Fibroblast of skin of right quadriceps (primary cell): Measurements from ENCODE around the gene EXOC4.

Experiments
- DNase-seq: peaks from one replicate; pipeline ENCODE4 v3.0.0-alpha.2; 2013

The EXOC4 gene

DNA sequence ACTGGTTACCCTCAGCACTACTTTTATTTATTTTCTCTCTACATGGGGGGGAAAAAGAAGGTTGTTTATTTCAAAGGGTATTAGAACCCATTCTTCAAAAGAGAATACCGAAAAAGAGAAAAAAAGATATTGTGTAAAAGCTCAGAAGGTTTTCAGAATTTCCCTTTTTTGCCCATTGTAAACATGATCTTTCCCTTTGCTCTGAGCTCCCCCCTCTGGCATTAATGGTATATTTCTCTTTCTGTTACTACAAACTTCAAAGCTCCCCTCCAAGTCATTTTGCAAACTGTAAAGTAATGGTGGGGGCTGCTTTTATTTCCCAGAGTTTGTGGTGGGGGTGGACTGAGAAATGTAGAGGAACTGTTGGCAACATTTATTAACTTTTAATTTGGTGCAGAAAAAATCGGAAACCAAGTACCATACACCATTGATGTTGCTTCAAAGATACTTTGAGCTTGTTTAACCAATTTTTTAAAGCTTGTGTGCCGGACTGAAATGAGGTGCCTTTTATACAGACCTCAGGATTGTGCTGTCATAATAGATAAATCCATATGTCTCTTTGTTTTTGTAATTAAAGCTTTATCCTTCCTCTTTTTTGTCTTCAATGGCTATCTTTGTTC lies 181.5 kb downstream of the EXOC4 start:
- DNase-seq: peak; percentile 46

DNA sequence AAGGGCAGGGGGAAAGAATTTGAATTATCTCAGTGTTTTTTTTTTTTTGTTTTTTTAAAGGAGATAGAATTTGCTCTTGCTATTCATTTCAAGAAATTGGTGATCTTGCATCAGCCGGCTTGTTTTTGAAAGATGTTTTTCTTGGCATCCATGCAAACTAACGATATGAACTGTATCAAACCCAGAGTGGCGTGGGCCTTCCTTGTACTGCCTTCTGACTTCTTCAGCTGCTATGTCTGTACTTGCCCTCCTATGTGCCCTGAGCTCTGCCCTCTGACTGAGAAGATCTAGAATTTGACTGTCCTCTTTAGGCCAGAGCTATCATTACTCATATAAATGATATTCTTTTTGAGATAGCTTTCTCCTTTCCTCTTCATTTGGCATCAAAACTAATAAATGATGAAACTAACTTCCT lies 183.1 kb downstream of the EXOC4 start:
- DNase-seq: peak; percentile 84

DNA sequence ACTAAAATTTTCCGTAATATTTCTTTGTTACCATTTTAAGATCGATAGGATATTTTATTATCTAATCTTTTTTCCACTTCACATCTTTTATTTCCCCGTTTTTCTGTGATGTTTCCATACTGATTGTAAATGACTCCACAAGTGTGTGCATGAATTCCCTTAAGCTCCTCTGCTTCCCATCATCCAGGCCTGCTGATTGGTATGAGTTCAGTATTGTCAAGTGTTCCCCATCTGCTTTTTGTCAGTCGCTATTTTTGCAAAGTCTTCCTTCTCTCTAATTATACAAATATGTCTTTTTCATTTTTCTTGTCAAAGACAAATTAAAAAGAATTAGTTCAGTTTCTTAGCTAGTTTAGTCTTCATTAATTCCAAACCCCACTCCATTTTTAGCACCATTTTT lies 184.7 kb downstream of the EXOC4 start:
- no peak for DNase-seq

DNA sequence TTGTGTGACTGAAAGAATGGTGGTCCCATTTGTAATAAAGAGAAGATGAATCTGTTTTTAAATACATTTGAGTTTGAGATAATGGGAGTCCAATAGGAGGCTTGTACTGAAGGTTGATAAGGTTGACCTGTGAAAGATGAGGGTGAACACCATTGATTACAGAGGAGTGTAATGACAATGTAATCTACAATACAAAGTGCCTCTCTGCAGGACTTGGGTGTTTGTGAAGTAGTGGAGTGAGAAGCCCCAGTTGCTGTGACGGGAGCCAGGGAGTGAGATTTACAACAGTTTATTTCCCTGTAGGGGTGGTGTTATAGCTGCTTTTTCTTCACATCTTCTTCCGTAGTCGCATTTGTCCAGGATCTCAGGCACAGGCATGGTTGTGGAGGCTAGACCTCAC lies 189.9 kb downstream of the EXOC4 start:
- DNase-seq: no peak

DNA sequence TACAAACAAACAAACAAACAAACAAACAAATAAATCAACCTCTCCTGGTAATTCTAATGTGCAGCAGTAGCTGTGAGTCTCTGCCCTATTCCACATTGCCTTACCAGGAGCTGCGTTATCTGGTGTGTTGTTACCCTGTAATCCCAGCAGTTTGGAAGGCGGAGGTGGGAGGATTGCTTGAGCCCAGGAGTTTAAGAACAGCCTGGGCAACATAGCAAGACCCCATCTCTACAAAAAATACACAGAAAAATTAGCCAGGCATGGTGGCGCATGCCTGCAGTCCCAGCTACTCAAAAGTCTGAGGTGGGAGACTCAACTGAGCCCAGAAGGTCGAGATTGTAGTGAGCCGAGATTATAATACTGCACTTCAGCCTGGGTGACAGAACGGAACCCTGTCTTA lies 192.7 kb downstream of the EXOC4 start:
- DNase-seq: no peak

DNA sequence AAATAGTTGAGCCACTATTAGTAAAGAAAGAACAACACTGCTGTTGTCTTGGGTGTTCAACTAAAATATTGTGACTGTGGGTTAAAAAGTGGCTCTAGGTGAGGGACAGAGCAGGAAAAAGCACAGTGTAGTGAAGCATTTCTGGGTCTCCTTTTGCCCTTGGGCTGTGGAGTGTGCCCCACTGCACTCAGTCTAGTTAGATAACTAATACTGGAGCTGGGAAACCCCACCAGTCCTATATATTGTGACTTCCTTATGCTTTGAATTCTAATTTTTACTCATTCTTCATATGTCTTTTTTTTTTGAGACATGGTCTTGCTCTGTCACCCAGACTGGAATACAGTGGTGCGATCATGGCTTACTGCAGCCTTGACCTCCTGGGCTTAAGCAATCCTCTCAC lies 195.1 kb downstream of the EXOC4 start:
- no peak for DNase-seq

DNA sequence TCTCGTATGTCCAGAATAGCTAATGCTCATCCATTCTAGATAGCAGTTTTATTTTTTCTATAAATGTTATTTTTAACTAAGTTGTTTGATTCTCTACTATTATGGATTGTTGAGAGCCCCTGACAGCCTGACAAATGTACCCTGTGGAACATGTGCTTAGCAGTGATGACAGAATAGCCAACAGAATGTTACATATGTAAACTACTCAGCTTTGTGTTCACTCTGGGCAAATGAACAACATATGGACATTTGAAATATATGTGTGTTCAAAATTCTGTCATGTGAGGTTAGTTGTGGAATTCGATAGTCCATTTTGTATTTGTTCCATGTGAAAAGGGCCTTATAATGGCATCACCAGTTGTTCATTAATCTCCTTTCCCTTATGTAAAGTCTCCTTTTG lies 199.7 kb downstream of the EXOC4 start:
- peak; percentile 40 for DNase-seq

DNA sequence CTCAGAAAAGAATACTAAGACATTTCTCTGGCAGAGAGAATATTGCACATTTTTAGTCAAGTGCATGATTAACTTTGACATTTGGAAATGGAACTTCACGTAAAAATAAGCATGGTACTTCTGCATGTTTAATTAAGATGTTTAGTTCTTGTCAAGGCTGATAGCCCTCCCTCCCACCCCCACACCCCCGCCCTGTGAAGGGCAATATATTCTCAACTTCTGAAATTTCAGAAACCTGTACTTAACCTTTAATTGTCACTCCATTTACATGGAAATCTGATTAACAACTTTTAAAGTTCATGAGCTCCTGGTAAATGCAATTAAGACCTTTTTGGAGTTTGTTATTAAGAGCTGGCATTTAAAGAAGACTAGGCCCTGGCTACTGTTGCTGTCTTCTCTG lies 205.8 kb downstream of the EXOC4 start:
- DNase-seq: no peak

DNA sequence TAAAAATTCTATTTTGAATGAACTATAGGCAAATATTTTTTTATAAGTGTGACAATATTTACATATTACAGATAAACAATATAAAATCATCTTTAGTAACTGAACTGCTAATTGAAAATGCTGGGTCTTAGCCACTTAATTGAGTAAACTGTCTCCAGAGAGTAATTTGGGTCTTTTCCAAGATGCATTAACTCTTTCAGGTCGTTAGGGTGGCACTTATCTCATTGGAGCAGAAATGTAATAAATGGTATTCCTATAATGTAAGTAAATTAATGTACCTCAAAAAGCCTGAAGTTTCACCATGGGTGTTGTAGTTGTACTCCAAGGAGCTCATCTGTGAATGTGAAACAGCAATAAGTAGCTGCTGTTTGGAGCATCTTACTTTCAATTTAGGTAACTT lies 208.5 kb downstream of the EXOC4 start:
- no peak for DNase-seq

DNA sequence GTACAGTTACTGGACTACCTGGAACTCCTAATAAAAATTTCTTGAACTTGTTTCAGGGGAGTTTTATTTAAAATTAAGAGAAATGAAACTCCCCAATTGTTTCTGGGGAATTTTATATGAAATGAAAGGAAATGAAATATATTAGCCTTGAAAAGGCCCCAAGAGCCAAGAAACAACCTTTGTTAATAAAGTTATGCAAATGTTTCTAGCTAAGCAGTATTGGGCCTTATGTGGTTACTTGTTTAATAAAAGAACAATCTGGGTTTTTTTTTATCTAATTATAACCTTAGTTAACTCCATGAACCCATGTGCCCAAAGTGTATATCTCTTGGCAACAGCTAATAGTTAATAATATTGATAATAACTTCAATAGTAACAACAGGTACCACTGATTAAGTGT lies 222.8 kb downstream of the EXOC4 start:
- no peak for DNase-seq

DNA sequence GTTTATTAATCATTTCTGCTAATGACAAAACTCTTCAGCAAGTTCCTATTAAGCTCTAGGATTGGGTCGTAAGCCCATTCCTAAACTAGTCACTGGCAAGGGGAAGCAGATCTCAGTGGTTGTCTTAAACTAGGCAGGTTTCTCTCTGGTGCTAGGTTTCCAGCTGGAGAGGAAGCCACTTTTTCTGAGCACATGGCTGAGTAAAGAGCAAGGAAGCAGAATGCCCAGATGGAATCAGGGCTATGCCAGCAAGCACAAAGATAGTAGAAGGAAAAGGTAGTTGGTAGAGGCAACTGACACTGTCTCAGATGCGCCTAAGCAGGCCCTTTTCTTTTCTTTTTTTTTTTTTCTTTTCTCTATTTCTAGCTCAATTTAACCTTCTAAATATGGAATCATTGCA lies 224.9 kb downstream of the EXOC4 start:
- no peak for DNase-seq

DNA sequence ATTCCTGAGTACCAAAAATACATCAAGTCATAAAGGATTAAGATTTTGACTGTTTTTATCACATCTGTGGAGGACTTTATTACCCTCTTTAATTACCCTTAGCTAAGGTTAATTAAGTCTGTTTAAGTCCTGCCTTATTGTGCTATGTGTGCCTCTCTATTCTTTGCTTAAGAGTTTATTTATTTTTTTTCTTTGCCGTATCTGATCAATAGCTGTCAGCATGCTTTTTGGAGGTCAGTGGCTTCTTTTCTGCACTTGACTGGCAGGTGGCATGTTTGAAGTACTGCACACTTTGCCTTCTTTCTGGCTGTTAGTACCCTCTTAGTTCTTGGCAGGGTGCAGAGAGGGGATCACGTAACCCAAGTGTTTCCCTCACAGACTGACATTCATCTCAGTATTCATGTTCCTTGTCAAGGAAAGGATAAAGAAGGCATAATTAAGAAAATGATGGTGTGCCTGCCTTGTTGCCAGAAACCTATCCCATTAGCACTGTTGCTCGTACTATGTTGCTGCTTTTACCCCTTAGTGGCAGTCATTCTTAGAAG lies 225.8 kb downstream of the EXOC4 start:
- no peak for DNase-seq

DNA sequence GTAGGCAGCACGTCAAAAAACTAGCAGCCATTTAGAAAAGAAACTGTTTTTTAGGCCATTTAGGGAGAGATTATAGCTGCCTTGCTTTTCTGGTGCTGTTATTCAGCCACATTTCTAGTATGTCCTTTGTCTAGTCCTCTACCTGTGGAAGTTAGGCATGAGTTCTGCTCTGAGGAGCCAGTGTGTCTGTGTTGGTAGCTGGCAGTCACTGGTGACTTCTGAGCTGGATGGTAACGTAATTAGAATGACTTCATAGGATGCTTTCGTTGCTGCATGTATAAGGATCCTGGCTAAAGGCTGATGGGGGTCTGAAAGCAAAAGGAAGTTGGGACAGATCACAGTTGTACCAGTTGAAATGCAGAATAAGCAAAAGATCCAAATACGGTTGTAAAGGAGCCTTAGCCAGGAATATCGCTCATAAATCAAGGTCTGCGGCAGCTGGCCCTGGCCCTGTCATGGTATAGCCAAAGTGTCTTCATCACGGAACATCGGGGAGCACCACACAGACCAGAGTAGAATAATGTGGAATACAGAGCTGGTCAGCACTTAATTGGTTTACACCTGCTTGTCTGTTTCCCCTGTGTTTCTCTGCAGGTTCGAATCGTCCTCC lies 226.7 kb downstream of the EXOC4 start:
- no peak for DNase-seq

DNA sequence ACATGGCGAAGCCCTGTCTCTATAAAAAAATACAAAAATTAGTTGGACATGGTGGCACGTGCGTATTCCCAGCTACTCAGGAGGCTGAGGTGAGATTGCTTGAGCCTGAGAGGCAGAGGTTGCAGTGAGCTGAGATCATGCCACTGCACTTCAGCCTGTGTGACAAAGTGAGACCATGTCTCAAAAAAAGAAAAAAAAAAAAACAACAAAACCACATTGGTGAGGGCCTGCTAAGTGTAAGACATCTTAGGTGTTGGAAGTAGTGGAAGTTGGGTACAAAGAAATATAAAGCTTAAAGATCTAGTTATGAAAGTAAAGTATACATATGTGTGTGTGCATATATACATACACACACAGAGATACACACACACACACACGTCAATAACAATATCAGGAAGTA lies 228.0 kb downstream of the EXOC4 start:
- no peak for DNase-seq

DNA sequence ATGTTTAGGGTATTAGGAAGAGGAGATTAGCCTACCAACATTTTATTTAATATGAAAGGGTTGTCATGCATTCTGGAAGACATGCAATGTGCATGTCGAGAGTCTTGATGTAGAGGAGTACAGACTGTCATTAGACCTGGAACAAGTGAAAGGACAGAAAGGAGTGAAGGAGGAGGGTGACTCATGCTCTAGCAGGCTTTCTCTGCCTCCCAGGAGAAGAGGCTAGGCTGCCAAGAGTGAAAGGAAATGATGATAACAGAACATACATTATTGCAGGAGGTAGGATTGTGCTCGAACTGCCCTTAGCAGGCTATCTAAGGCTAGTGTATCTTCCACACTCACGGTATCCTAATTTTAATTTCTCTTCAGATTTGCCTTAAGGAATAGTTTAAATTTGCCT lies 228.8 kb downstream of the EXOC4 start:
- DNase-seq: peak; percentile 70

DNA sequence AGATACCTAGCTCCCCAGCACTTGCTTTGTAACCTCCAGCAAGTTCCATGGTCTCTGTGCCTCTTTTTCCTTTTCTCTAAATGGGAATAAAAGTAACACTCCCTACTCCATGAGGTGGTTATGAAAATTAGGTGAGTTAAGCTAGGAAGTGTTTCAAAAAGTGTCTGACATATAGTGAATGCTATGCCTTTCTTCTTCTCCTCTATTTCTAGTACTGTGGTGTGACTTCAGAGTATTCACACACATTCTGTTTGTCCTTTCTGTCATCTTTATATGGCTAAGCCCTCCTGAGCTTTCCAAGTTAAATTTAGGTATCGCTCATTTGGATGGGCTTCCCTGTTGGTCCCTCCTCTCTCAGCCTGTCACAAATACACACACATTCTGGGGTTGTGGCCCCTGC lies 229.7 kb downstream of the EXOC4 start:
- no peak for DNase-seq

DNA sequence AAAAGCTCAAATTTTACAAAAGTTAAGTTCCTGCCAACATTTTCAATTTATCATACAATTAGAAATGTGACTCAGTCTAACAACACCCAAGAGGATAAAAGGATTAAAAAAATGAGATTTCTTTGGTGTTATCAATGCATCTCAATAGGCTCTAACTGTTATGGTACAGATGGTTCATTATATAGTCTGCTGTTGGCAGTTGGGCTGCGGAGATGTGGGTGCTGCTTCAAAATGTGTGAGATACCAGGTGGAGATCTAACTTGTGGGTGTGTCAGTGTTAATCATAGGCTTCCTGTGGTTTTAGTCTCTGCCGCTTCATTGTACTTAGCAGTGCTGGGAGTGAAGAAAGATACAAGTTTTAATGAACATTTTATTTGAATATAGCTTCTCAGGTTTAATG lies 231.2 kb downstream of the EXOC4 start:
- DNase-seq: no peak

DNA sequence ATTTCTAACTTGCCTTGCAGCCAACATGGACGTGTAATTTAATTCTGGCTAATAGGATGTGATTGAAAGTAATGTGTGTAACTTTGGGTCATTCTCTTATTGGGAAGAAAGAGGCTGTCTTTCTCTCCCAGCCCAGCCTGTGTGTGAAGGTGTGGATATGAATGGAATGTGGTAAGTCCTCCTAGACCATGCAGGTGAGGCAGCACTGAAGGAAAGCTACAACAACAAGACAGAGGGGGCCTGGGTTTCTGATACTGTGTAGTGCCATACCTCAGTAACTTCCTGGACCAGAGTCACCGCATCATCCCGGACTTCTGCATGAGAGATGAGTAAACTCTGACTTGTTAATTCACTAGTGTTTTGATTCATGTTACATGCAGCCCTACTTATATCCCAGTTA lies 237.0 kb downstream of the EXOC4 start:
- DNase-seq: no peak

DNA sequence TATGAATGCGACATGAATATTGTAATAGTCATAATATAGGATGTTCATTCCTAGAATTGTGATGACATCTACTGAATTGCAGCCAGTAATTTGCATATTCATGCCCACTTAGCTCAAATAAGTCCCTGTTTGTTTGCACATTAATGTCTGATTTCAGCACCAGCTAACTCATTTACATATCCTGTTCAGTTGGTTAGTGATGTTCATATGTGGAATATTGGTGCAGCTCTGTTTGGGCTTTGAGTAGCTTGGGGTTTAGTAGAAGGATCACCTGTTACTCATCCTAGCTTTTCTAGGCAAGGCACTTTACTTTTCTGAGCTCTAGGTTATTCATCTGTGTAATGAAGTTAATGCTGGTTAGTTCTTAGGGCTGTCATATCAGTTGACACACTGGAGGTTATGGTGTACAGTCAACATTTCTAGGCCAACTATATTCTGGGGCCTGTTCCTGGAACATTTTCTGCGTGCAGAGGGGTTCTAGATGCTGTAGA lies 238.4 kb downstream of the EXOC4 start:
- no peak for DNase-seq

DNA sequence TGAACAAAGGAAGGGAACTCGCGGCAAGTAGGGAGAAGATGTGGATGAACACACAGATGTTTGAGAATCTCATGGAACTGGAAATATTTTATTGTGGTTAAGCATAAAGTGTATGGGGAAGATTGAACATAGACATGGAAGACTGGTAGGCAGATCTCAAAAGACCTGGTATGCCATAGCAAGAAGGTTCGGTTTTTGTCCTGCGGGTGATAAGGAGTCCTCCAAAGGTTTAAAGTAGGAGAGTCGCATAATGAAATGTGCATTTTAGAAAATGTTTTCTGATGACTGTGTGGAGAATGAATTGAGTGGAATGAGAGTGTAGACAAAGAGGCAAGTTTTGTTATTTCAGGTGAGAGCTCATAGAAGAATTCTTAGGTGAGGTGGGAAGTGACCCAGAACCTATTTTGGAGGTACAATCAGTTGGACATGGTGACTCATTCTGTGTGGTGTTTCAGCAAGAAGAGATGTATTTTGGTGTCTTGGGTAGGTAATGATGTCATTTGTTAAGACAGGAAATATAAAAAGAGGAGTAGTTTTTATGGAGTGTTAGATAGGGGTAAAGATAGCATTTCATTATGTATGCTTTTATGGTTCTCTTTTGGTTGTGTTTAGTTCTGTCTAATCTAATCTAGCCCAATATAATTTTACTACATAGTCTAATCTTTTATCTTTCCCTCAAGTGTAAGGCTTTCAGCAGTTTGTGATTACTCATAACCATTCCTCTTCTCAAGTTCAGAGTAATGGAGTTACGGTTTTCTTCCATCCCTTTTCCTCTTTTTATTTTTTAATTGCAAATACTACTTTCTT lies 239.2 kb downstream of the EXOC4 start:
- DNase-seq: peak; percentile 17

DNA sequence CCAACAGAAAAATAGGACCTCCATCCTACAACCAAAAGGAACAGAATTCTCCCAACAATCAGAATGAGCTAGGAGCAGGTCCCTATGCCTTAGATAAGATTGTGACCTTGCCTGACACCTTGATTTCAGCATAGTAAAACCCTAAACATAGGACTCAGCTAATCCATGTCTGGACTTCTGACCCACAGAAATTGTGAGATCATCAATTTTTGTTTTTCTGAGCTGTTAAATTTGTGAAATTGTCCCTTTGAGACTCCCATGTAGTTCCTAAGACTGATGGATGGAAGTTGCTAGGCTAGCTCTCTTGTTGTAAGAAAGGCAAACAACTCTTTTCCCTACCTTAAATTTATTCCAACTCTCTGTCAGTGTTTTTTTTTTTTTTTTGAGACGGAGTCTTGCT lies 244.2 kb downstream of the EXOC4 start:
- DNase-seq: no peak

DNA sequence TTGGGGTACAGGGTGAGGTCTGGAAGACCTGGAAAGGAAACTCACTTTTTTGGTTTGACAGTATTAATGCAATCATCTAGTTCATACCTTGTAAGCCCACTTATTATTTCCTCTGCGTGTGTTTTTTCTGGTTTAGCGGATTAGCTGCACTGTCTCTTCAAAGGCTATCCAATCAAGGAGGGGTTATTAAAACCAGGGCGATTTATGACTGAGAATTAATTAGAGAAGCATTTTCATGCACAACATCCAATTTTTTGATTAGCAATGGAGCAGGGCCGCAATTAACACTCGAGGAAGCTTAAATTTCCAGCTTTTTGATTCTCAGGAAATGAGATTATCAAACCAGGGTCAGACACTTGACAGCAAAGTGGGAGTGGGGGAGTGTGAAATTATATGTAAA lies 248.9 kb downstream of the EXOC4 start:
- DNase-seq: no peak

DNA sequence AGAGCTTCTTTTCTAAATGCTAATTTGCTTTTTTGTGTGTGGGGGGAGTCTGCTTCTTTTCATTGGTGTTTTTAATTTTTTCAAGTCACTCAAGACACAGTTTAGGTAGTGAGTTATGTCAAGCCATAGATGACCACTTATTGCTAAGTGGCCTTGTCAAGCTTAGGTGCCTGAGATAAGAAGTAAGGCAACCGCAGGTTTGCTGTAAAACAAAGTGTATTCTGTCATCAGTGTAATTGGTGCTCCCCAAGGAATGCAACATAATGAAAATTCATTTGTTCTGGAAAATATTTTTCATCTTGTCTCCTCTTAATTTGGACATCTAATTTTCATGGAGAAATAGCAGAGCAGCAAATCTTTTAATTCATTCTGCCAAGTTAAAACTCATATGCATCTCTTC lies 249.6 kb downstream of the EXOC4 start:
- no peak for DNase-seq

DNA sequence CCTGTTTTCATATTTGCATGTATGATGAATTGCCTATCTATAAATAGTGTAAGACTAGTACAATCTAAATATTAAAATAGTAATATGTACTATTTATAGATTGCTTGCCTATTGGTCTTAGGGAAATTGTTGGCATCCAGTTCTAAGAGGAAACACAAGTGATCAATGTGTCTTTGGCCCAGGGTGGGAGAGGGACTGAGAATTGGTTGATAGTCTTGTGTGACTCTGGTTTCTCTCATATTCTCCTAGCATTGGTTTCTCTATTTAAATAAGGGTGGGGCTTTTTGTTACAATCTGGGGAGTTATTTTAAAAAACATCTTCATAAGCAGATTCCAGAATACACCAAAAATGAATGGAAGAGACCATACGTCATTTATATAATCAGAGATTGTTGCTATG lies 250.1 kb downstream of the EXOC4 start:
- no peak for DNase-seq
